Peyer's patch (tissue), 4 donors: ENCODE measurements around the gene AEN. TPM values are rescaled to one million over a fixed set of nuclear protein-coding genes. Genes with fewer than 3 reads are reported as not detected.

Source experiments
- DNase-seq, 3 donors: peaks; one replicate each; pipeline ENCODE4 v3.0.0-alpha.2; 2017 to 2019
- H3K27ac ChIP-seq, 4 donors: fragments of 200-600 bp; sonication (generic); one replicate each; pipeline ENCODE4 v1.5.1; 2016 to 2019
- H3K27me3 ChIP-seq, 2 donors: fragments of 200-600 bp; sonication (generic); one replicate each; pipeline ENCODE4 v1.5.1; 2019
- H3K36me3 ChIP-seq, 3 donors: fragments of 200-600 bp; sonication (generic); one replicate each; pipeline ENCODE4 v1.5.1; 2016 to 2019
- H3K4me1 ChIP-seq, 4 donors: fragments of 200-600 bp; sonication (generic); one replicate each; pipeline ENCODE4 v1.5.1; 2016 to 2019
- H3K4me3 ChIP-seq, 4 donors: fragments of 200-600 bp; sonication (generic); 1 replicate in 3 of 4; 2 replicates in 1 of 4; pipeline ENCODE4 v1.5.1; 2016 to 2019; ENCODE audit warnings: mild to moderate bottlenecking in 1 of 4
- H3K9me3 ChIP-seq, 4 donors: fragments of 200-600 bp; sonication (generic); one replicate each; pipeline ENCODE4 v1.5.1; 2016 to 2019; ENCODE audit warnings: mild to moderate bottlenecking in 1 of 4
- CTCF ChIP-seq, 6 experiments: fragments of 450-650 bp in 4 of 6; fragments of 200-600 bp in 2 of 6; sonication (generic) in 1 of 6; IDR thresholded peaks; one replicate each; pipeline ENCODE4 v1.5.1; 2017 to 2019; ENCODE audit warnings: antibody characterized with exemption in 6 of 6, mild to moderate bottlenecking in 3 of 6, moderate library complexity in 1 of 6
- POLR2A ChIP-seq, 2 donors: fragments of 450-650 bp; IDR thresholded peaks; one replicate each; pipeline ENCODE4 v1.5.1; 2017; ENCODE audit warnings: antibody characterized with exemption in 2 of 2, mild to moderate bottlenecking in 2 of 2, moderate library complexity in 2 of 2
- total RNA-seq, 4 donors: library from RNA; depleted of rRNA; stranded (reverse); fragments of >200 nt; gene quantifications; one replicate each; pipeline ENCODE4 v1.1.0, GENCODE V29; 2016

The AEN gene
- total RNA-seq, 4 donors from 2014 or later, result 9.6 to 17.3 (median 11.5) TPM

- no peaks in the 10 kb centered on the region for H3K36me3 ChIP-seq
- no peak overlapping the region for H3K4me3 ChIP-seq
- no peak for DNase-seq
- TF ChIP-seq POLR2A (IDR thresholded peaks at IDR 0.05) (no peak), CTCF (IDR thresholded peaks at IDR 0.05) (no peak)
- no peaks in the 10 kb centered on the region for H3K9me3 ChIP-seq
- H3K27me3 ChIP-seq, result no peaks in the 10 kb centered on the region
- H3K27ac ChIP-seq, result no peak overlapping the region
- no peaks in the 10 kb centered on the region for H3K4me1 ChIP-seq
These were observed 40.6 kb upstream of the AEN start for GRCh38 chr15:88580532-88580931.

DNA sequence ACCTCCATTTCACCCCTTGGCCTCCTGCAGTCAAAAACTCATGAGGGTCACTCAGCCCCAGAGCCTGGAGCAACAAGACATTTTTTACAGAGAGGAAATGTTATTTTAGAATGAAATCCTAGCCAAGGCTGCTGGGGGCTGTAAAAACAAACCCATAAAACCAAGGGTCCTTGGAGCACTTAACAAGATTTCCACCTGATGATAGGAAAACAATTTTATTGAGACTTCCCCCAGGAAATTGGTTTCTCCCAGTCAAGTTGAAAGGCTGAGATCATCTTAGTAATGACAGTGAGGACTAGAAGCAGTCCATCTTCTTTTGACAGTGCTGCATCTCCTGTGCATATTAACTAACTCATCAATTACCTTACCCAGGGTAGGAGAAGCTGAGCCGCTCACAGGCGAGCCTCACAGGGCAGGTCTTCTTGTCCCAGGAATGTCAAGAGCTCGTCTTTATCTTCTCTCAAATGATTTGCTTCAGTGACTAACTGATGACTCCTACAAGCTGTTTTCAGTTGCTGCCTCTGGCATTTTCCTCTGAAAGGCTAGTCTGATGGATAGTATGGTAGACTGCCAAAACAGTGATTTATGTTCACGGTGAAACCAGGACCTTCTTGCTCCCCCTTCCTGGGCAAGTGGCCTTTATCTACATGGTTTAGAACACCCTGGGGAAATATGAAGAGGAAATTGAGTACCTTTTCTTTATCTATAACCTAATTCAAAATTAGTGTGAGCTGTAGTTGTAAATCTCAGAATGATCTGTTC is 34.6 kb upstream of the AEN start:
- Histone ChIP-seq H3K27me3 (no peaks in the 10 kb centered on the region), H3K27ac (no peak overlapping the region), H3K36me3 (no peaks in the 10 kb centered on the region), H3K4me1 (no peaks in the 10 kb centered on the region), H3K4me3 (no peak overlapping the region), H3K9me3 (no peaks in the 10 kb centered on the region)
- no peak for DNase-seq
- TF ChIP-seq CTCF (IDR thresholded peaks at IDR 0.05), result no peak
- TF ChIP-seq POLR2A (IDR thresholded peaks at IDR 0.05), result no peak

DNA sequence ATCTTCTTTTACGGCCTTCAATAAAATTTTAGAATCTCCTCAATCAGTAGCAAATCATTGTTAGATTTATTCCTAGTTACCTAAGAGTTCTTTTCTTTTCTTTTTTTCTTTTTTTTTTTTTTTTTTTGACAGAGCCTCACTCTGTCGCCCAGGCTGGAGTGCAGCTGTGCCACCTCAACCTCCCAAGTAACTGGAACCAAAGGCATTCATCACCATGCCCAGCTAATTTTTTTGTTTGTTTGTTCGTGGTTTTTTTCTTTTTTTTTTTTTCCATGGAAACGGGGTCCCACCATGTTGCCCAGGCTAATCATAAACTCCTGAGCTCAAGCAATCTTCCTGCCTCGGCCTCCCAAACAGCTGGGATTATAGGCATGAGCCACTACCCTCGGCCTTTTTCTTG is 30.4 kb upstream of the AEN start:
- TF ChIP-seq POLR2A (IDR thresholded peaks at IDR 0.05) (no peak), CTCF (IDR thresholded peaks at IDR 0.05) (no peak)
- no peaks in the 10 kb centered on the region for H3K9me3 ChIP-seq
- no peaks in the 10 kb centered on the region for H3K4me1 ChIP-seq
- no peak for DNase-seq
- H3K27me3 ChIP-seq, result no peaks in the 10 kb centered on the region
- no peak overlapping the region for H3K4me3 ChIP-seq
- H3K36me3 ChIP-seq, result no peaks in the 10 kb centered on the region
- no peak overlapping the region for H3K27ac ChIP-seq

DNA sequence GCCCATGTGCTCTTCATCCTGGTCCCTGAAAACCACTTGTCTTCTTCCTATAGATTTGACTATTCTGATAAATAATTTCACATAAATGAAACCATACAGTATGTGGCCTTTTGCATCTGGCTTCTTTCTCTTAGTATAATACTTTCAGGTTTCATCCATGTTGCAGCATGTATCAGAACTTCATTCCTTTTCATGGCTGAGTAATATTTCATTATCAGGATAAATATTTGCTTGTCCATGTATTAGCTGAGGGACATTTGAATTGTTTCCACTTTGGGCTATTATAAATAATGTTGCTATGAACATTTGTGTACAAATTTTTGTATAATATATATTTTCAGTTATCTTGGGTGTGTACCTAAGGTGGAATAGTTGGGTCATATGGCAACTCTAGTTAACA is 29.8 kb upstream of the AEN start:
- no peak for DNase-seq
- Histone ChIP-seq H3K4me3 (no peak overlapping the region), H3K27ac (no peak overlapping the region), H3K4me1 (no peaks in the 10 kb centered on the region), H3K27me3 (no peaks in the 10 kb centered on the region), H3K36me3 (no peaks in the 10 kb centered on the region), H3K9me3 (no peaks in the 10 kb centered on the region)
- TF ChIP-seq POLR2A (IDR thresholded peaks at IDR 0.05) (no peak), CTCF (IDR thresholded peaks at IDR 0.05) (no peak)

- Histone ChIP-seq H3K27ac (no peak overlapping the region), H3K27me3 (peaks cover 0 to 22% of the 10 kb centered on the region in 2 donors), H3K4me3 (no peak overlapping the region), H3K36me3 (no peaks in the 10 kb centered on the region), H3K9me3 (no peaks in the 10 kb centered on the region), H3K4me1 (peaks cover 0 to 16% (median 0%) of the 10 kb centered on the region in 4 donors)
- TF ChIP-seq CTCF (IDR thresholded peaks at IDR 0.05) (no peak), POLR2A (IDR thresholded peaks at IDR 0.05) (no peak)
- no peak for DNase-seq
These were observed 17.3 kb upstream of the AEN start for GRCh38 chr15:88603885-88604284.
